ENCODE measurements around the gene CD86. TPM values are rescaled to one million over a fixed set of nuclear protein-coding genes. Genes with fewer than 3 reads are reported as not detected.

The CD86 gene
- total RNA-seq, 2 experiments from 2014 or later = 0.69 to 1.4 TPM

DNA sequence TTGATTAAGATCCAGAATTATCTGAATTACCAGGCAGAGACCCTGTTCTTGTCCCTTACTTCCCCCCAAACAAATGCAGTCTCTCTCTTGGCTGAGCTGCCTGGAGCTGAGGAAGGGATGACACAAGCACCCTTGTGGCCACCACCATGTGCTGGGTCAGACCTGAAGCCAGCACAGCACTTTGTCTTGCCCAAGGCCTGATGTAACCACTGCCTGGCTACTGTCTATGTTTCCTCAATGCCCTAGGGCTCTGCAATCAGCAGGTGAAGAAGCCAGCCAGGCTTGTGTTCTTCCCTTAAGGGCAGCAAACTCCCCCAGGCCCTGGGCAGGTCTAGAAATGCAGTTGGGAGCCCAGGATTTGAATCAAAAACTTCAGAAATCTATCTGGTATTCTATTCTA, 112.5 kb downstream of the CD86 start:
- no peaks in the 10 kb centered on the region for H3K36me3 Mint-ChIP-seq (ENCODE audit: low read depth)
- H3K9me3 Mint-ChIP-seq = no peaks in the 10 kb centered on the region
- ATAC-seq (ENCODE audit: poor library complexity) (no peak), DNase-seq (no peak)
- intact Hi-C loops (cut with DNase I, micrococcal nuclease) = no loop called here
- Histone ChIP-seq H3K9me3 (ENCODE audit: control insufficient read depth in 1 of 2, insufficient read depth in 1 of 2, low read length in 2 of 2) (peaks cover 0 to 11% of the 10 kb centered on the region in 2 experiments), H3K27ac (ENCODE audit: low read depth in 1 of 2, low read length in 2 of 2) (no peak overlapping the region), H3K4me3 (ENCODE audit: low read length) (no peak overlapping the region), H3K4me1 (ENCODE audit: insufficient read depth, low read length) (no peaks in the 10 kb centered on the region), H3K27me3 (ENCODE audit: control insufficient read depth in 1 of 2, insufficient read depth in 2 of 2, low read length in 2 of 2) (no peaks in the 10 kb centered on the region), H3K36me3 (ENCODE audit: insufficient read depth, low read length) (no peaks in the 10 kb centered on the region)
- TF ChIP-seq, protein P1, sequence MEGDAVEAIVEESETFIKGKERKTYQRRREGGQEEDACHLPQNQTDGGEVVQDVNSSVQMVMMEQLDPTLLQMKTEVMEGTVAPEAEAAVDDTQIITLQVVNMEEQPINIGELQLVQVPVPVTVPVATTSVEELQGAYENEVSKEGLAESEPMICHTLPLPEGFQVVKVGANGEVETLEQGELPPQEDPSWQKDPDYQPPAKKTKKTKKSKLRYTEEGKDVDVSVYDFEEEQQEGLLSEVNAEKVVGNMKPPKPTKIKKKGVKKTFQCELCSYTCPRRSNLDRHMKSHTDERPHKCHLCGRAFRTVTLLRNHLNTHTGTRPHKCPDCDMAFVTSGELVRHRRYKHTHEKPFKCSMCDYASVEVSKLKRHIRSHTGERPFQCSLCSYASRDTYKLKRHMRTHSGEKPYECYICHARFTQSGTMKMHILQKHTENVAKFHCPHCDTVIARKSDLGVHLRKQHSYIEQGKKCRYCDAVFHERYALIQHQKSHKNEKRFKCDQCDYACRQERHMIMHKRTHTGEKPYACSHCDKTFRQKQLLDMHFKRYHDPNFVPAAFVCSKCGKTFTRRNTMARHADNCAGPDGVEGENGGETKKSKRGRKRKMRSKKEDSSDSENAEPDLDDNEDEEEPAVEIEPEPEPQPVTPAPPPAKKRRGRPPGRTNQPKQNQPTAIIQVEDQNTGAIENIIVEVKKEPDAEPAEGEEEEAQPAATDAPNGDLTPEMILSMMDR (IDR thresholded peaks at IDR 0.05) = no peak
- no peaks in the 10 kb centered on the region for H3K4me1 Mint-ChIP-seq (ENCODE audit: low read depth)
- CTCF ChIA-PET = no interaction called here
- POLR2A ChIA-PET = no interaction called here
- no peak overlapping the region for H3K27ac Mint-ChIP-seq
- H3K27me3 Mint-ChIP-seq = peaks cover 14% of the 10 kb centered on the region
- no peak overlapping the region for H3K4me3 Mint-ChIP-seq

DNA sequence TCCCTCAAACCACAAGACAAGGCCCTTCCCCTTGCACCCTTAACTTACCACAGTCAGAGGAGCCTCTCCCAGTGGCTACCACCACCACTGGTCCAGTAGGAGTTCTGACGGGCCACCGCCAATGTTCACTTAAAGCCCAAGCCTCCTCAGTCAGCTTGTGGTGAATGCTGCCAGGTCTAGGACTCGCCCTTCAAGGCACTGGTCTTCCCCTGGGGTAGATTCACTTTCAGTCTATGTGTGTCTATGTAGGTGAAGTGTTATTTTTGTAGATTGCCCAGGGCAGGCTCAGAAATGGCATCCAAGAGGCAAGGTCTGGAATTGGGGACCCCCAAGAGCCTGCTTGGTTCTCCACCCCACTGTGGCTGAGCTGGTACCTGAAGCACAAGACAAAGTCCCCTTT, 112.9 kb downstream of the CD86 start:
- Histone ChIP-seq H3K4me3 (ENCODE audit: low read length) (no peak overlapping the region), H3K4me1 (ENCODE audit: insufficient read depth, low read length) (no peaks in the 10 kb centered on the region), H3K36me3 (ENCODE audit: insufficient read depth, low read length) (no peaks in the 10 kb centered on the region), H3K27ac (ENCODE audit: low read depth in 1 of 2, low read length in 2 of 2) (no peak overlapping the region), H3K27me3 (ENCODE audit: control insufficient read depth in 1 of 2, insufficient read depth in 2 of 2, low read length in 2 of 2) (no peaks in the 10 kb centered on the region), H3K9me3 (ENCODE audit: control insufficient read depth in 1 of 2, insufficient read depth in 1 of 2, low read length in 2 of 2) (peaks cover 0 to 11% of the 10 kb centered on the region in 2 experiments)
- Mint-ChIP-seq H3K4me3 (no peak overlapping the region), H3K4me1 (ENCODE audit: low read depth) (no peaks in the 10 kb centered on the region), H3K27ac (no peak overlapping the region), H3K36me3 (ENCODE audit: low read depth) (no peaks in the 10 kb centered on the region), H3K9me3 (no peaks in the 10 kb centered on the region), H3K27me3 (peaks cover 14% of the 10 kb centered on the region)
- POLR2A ChIA-PET = no interaction called here
- CTCF ChIA-PET = no interaction called here
- ATAC-seq (ENCODE audit: poor library complexity) = no peak
- DNase-seq = no peak
- intact Hi-C loops (cut with DNase I, micrococcal nuclease) = no loop called here
- TF ChIP-seq, protein P1 (IDR thresholded peaks at IDR 0.05) = no peak

GRCh38 chr3:122169911-122170310, 114.7 kb downstream of the CD86 start:
- intact Hi-C loops (cut with DNase I, micrococcal nuclease) = no loop called here
- Mint-ChIP-seq H3K9me3 (no peaks in the 10 kb centered on the region), H3K4me3 (no peak overlapping the region), H3K4me1 (ENCODE audit: low read depth) (no peaks in the 10 kb centered on the region), H3K27me3 (peaks cover 22% of the 10 kb centered on the region), H3K27ac (no peak overlapping the region), H3K36me3 (ENCODE audit: low read depth) (no peaks in the 10 kb centered on the region)
- no peak overlapping the region for H3K27ac ChIP-seq (ENCODE audit: low read depth in 1 of 2, low read length in 2 of 2)
- H3K4me1 ChIP-seq (ENCODE audit: insufficient read depth, low read length) = no peaks in the 10 kb centered on the region
- POLR2A ChIA-PET = no interaction called here
- ATAC-seq (ENCODE audit: poor library complexity) (no peak), DNase-seq (no peak)
- H3K27me3 ChIP-seq (ENCODE audit: control insufficient read depth in 1 of 2, insufficient read depth in 2 of 2, low read length in 2 of 2) = no peaks in the 10 kb centered on the region
- H3K4me3 ChIP-seq (ENCODE audit: low read length) = no peak overlapping the region
- peaks cover 0 to 8% of the 10 kb centered on the region in 2 experiments for H3K9me3 ChIP-seq (ENCODE audit: control insufficient read depth in 1 of 2, insufficient read depth in 1 of 2, low read length in 2 of 2)
- TF ChIP-seq, protein P1 (IDR thresholded peaks at IDR 0.05) = no peak
- CTCF ChIA-PET = no interaction called here
- no peaks in the 10 kb centered on the region for H3K36me3 ChIP-seq (ENCODE audit: insufficient read depth, low read length)

Other genes with a start within 250 kb of the CD86 start
- gene IQCB1, start 220.3 kb upstream of the CD86 start, total RNA-seq = 10 to 100 TPM; 39.6 to 41.3 TPM
- gene EAF2, start 220.2 kb upstream of the CD86 start, total RNA-seq = 1 to 10 TPM; 3.7 to 4.4 TPM
- under 1 TPM; 0.69 to 0.75 TPM for gene SLC15A2, start 161.0 kb upstream of the CD86 start, total RNA-seq
- not detected for gene ILDR1, start 33.1 kb upstream of the CD86 start, total RNA-seq
- under 1 TPM; 0.03 TPM for gene CASR, start 128.3 kb downstream of the CD86 start, total RNA-seq

All from CD4-positive, alpha-beta T cell (primary cell).